OCI-LY7 (cell line): Measurements from ENCODE around the gene PHF20.
"Not testable (repeated sequence)": the region's sequence is repeated elsewhere in the genome, so short reads cannot be mapped to it uniquely, and the experiment has no call there.

Source experiments
- EZH2phosphoT487 ChIP-seq: fragments of 200-600 bp; sonication (generic); IDR thresholded peaks from 2 replicates; pipeline ENCODE4 v1.6.1; 2018; ENCODE audit warnings: low read depth, borderline replicate concordance, mild to moderate bottlenecking, mixed run types, antibody characterized with exemption, low read length, moderate library complexity, mixed read lengths
- TF ChIP-seq, protein P1 (sequence below): fragments of 200-600 bp; sonication (generic); conservative IDR thresholded peaks from 2 replicates; pipeline ENCODE4 v1.5.1; 2014; ENCODE audit warnings: mild to moderate bottlenecking, antibody characterized with exemption, low read length, moderate library complexity, mixed read lengths

- TF ChIP-seq, protein P1, sequence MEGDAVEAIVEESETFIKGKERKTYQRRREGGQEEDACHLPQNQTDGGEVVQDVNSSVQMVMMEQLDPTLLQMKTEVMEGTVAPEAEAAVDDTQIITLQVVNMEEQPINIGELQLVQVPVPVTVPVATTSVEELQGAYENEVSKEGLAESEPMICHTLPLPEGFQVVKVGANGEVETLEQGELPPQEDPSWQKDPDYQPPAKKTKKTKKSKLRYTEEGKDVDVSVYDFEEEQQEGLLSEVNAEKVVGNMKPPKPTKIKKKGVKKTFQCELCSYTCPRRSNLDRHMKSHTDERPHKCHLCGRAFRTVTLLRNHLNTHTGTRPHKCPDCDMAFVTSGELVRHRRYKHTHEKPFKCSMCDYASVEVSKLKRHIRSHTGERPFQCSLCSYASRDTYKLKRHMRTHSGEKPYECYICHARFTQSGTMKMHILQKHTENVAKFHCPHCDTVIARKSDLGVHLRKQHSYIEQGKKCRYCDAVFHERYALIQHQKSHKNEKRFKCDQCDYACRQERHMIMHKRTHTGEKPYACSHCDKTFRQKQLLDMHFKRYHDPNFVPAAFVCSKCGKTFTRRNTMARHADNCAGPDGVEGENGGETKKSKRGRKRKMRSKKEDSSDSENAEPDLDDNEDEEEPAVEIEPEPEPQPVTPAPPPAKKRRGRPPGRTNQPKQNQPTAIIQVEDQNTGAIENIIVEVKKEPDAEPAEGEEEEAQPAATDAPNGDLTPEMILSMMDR: not testable (repeated sequence)
- not testable (repeated sequence) for TF ChIP-seq EZH2phosphoT487
Observed at GRCh38 chr20:35783811-35784210, 12.0 kb downstream of the PHF20 start.
